SK-N-SH treated with all-trans-retinoic acid at 6 μM for 48 hours (cell line): ENCODE results near the gene POLE.

Source experiments
- ATAC-seq: fragments of 200-7000 bp; cut with Tn5 transposase; 3 replicates; pipeline ENCODE4 v1.9.1; 2020; ENCODE audit warnings: mild to moderate bottlenecking, moderate library complexity
- ARNTL ChIP-seq: fragments of 450-650 bp; formaldehyde crosslinking; IDR thresholded peaks from 2 replicates; pipeline ENCODE4 v1.5.0; 2020; ENCODE audit warnings: low read depth, mild to moderate bottlenecking, moderate library complexity, borderline replicate concordance
- BACH2 ChIP-seq: fragments of 250-450 bp; sonication (Bioruptor Pico); IDR thresholded peaks from 2 replicates; pipeline ENCODE4 v1.9.0; 2021; ENCODE audit warnings: mild to moderate bottlenecking, borderline replicate concordance
- CSRNP3 ChIP-seq: fragments of 250-450 bp; sonication (Bioruptor Pico); IDR thresholded peaks from 2 replicates; pipeline ENCODE4 v1.5.1; 2021; ENCODE audit warnings: mild to moderate bottlenecking, moderate library complexity
- ESRRG ChIP-seq: fragments of 250-450 bp; sonication (Bioruptor Pico); IDR thresholded peaks from 2 replicates; pipeline ENCODE4 v1.6.1; 2021; ENCODE audit warnings: mild to moderate bottlenecking
- GLIS3 ChIP-seq: fragments of 250-450 bp; sonication (Bioruptor Pico); IDR thresholded peaks from 2 replicates; pipeline ENCODE4 v1.5.0; 2020; ENCODE audit warnings: mild to moderate bottlenecking, moderate library complexity
- ISL1 ChIP-seq: fragments of 250-450 bp; sonication (Bioruptor Pico); IDR thresholded peaks from 2 replicates; pipeline ENCODE4 v2.1.2; 2022; ENCODE audit warnings: mild to moderate bottlenecking, moderate library complexity
- OSR1 ChIP-seq: fragments of 250-450 bp; sonication (Bioruptor Pico); IDR thresholded peaks from 2 replicates; pipeline ENCODE4 v1.8.0; 2022; ENCODE audit warnings: moderate library complexity, mild to moderate bottlenecking, inconsistent platforms
- PATZ1 ChIP-seq: fragments of 250-450 bp; sonication (Bioruptor Pico); IDR thresholded peaks from 2 replicates; pipeline ENCODE4 v1.8.0; 2020; ENCODE audit warnings: mild to moderate bottlenecking, moderate library complexity, borderline replicate concordance
- POU6F1 ChIP-seq: fragments of 250-450 bp; sonication (Bioruptor Pico); IDR thresholded peaks from 2 replicates; pipeline ENCODE4 v1.8.0; 2021; ENCODE audit warnings: low read depth, mild to moderate bottlenecking, moderate library complexity, borderline replicate concordance
- PPARA ChIP-seq: fragments of 250-450 bp; sonication (Bioruptor Pico); IDR thresholded peaks from 2 replicates; pipeline ENCODE4 v1.5.0; 2020; ENCODE audit warnings: mild to moderate bottlenecking, borderline replicate concordance
- RARB ChIP-seq: fragments of 250-450 bp; sonication (Bioruptor Pico); IDR thresholded peaks from 2 replicates; pipeline ENCODE4 v1.8.0; 2021; ENCODE audit warnings: mild to moderate bottlenecking, moderate library complexity
- SNAI2 ChIP-seq: fragments of 250-450 bp; sonication (Bioruptor Pico); IDR thresholded peaks from 2 replicates; pipeline ENCODE4 v1.5.0; 2020; ENCODE audit warnings: mild to moderate bottlenecking, moderate library complexity
- TCF4 ChIP-seq: fragments of 250-450 bp; sonication (Bioruptor Pico); IDR thresholded peaks from 2 replicates; pipeline ENCODE4 v1.8.0; 2021; ENCODE audit warnings: mild to moderate bottlenecking, moderate library complexity, borderline replicate concordance
- TOX ChIP-seq: fragments of 250-450 bp; sonication (Bioruptor Pico); IDR thresholded peaks from 2 replicates; pipeline ENCODE4 v1.8.0; 2021; ENCODE audit warnings: mild to moderate bottlenecking, moderate library complexity, borderline replicate concordance
- TSHZ2 ChIP-seq: fragments of 250-450 bp; sonication (Bioruptor Pico); IDR thresholded peaks from 2 replicates; pipeline ENCODE4 v1.5.0; 2020; ENCODE audit warnings: mild to moderate bottlenecking, moderate library complexity
- ZC3H10 ChIP-seq: fragments of 250-450 bp; sonication (Bioruptor Pico); IDR thresholded peaks from 2 replicates; pipeline ENCODE4 v1.5.1; 2021; ENCODE audit warnings: mild to moderate bottlenecking, moderate library complexity
- ZFP3 ChIP-seq: fragments of 250-450 bp; sonication (Bioruptor Pico); IDR thresholded peaks from 2 replicates; pipeline ENCODE4 v1.5.0; 2020; ENCODE audit warnings: mild to moderate bottlenecking, moderate library complexity
- ZFP30 ChIP-seq: fragments of 450-650 bp; formaldehyde crosslinking; IDR thresholded peaks from 2 replicates; pipeline ENCODE4 v1.5.0; 2022; ENCODE audit warnings: mild to moderate bottlenecking, moderate library complexity
- ZNF565 ChIP-seq: fragments of 450-650 bp; formaldehyde crosslinking; conservative IDR thresholded peaks from 2 replicates; pipeline ENCODE4 v1.5.0; 2020; ENCODE audit warnings: low read depth, mild to moderate bottlenecking, moderate library complexity
- ZNF70 ChIP-seq: fragments of 450-650 bp; formaldehyde crosslinking; IDR thresholded peaks from 2 replicates; pipeline ENCODE4 v1.5.0; 2020; ENCODE audit warnings: mild to moderate bottlenecking, moderate library complexity
- ZNF8 ChIP-seq: fragments of 450-650 bp; formaldehyde crosslinking; IDR thresholded peaks from 2 replicates; pipeline ENCODE4 v1.5.0; 2020; ENCODE audit warnings: mild to moderate bottlenecking, moderate library complexity

The POLE gene

GRCh38 chr12:132630672-132631071, 56.5 kb downstream of the POLE start:
- TF ChIP-seq BACH2 (CRISPR knock-in tag): no peak
- TF ChIP-seq ZFP3 (CRISPR knock-in tag): no peak
- no peak for TF ChIP-seq ZFP30 (CRISPR knock-in tag)
- no peak for TF ChIP-seq SNAI2 (CRISPR knock-in tag)
- no peak for TF ChIP-seq ARNTL (CRISPR knock-in tag)
- TF ChIP-seq RARB (CRISPR knock-in tag): no peak
- no peak for TF ChIP-seq GLIS3
- no peak for TF ChIP-seq ISL1
- no peak for TF ChIP-seq ZNF8 (CRISPR knock-in tag)
- no peak for TF ChIP-seq PATZ1 (CRISPR knock-in tag)
- TF ChIP-seq TOX (CRISPR knock-in tag): no peak
- TF ChIP-seq TSHZ2: no peak
- no peak for TF ChIP-seq ZNF70
- no peak for TF ChIP-seq OSR1 (CRISPR knock-in tag)
- TF ChIP-seq ZNF565: no peak
- no peak for TF ChIP-seq ESRRG (CRISPR knock-in tag)
- no peak for TF ChIP-seq TCF4
- no peak for TF ChIP-seq CSRNP3 (CRISPR knock-in tag)
- TF ChIP-seq PPARA (CRISPR knock-in tag): no peak
- TF ChIP-seq ZC3H10: no peak
- ATAC-seq: no peak

- TF ChIP-seq ZNF565: no peak
- ATAC-seq: no peak
Measured at GRCh38 chr12:132629330-132629729, 57.8 kb downstream of the POLE start.

GRCh38 chr12:132625731-132626430, 61.3 kb downstream of the POLE start:
- TF ChIP-seq TCF4: no peak
- no peak for TF ChIP-seq ZC3H10
- no peak for TF ChIP-seq SNAI2 (CRISPR knock-in tag)
- TF ChIP-seq BACH2 (CRISPR knock-in tag): no peak
- no peak for TF ChIP-seq POU6F1
- no peak for TF ChIP-seq TSHZ2
- no peak for TF ChIP-seq ARNTL (CRISPR knock-in tag)
- no peak for TF ChIP-seq TOX (CRISPR knock-in tag)
- no peak for TF ChIP-seq ZFP3 (CRISPR knock-in tag)
- no peak for TF ChIP-seq ISL1
- TF ChIP-seq PPARA (CRISPR knock-in tag): no peak
- no peak for TF ChIP-seq ZNF8 (CRISPR knock-in tag)
- TF ChIP-seq ZNF565: no peak
- no peak for TF ChIP-seq GLIS3
- TF ChIP-seq CSRNP3 (CRISPR knock-in tag): no peak
- TF ChIP-seq ZFP30 (CRISPR knock-in tag): no peak
- no peak for TF ChIP-seq PATZ1 (CRISPR knock-in tag)
- TF ChIP-seq, all 23 proteins: peak for 0
- ATAC-seq: no peak
